Aorta (tissue), 5 donors: ENCODE results near the gene PRRC2B. TPM values are rescaled to one million over a fixed set of nuclear protein-coding genes. Genes with fewer than 3 reads are reported as not detected.
A peak's percentile ranks its signal among the peaks of the same experiment; 100 is the strongest.
"Not testable (repeated sequence)": the region's sequence is repeated elsewhere in the genome, so short reads cannot be mapped to it uniquely, and the experiment has no call there.

Experiments
- ATAC-seq: fragments of 200-7000 bp; cut with Tn5 transposase; one replicate; pipeline ENCODE4 v1.9.1; 2022; ENCODE audit warnings: moderate library complexity; ENCODE audit not compliant: low FRiP score
- DNase-seq, 2 donors: peaks; one replicate each; pipeline ENCODE4 v3.0.0-alpha.2; 2020
- H3K27ac ChIP-seq, 2 donors: one replicate each; pipeline ENCODE4 v1.5.1; 2013; ENCODE audit warnings: low read length in 2 of 2, mild to moderate bottlenecking in 2 of 2, moderate library complexity in 2 of 2, control low read depth in 1 of 2, inconsistent platforms in 1 of 2, low read depth in 1 of 2
- H3K27me3 ChIP-seq, 2 donors: one replicate each; pipeline ENCODE4 v1.6.1; 2013; ENCODE audit warnings: control low read depth in 1 of 2, low read length in 1 of 2, mild to moderate bottlenecking in 1 of 2, moderate library complexity in 1 of 2; ENCODE audit not compliant: insufficient read depth in 2 of 2, control insufficient read depth in 1 of 2
- H3K36me3 ChIP-seq, 2 donors: one replicate each; pipeline ENCODE4 v1.6.1; 2013; ENCODE audit warnings: control low read depth in 1 of 2, low read length in 1 of 2, mild to moderate bottlenecking in 1 of 2; ENCODE audit not compliant: insufficient read depth in 2 of 2, control insufficient read depth in 1 of 2
- H3K4me1 ChIP-seq, 2 donors: one replicate each; pipeline ENCODE4 v1.6.1; 2013; ENCODE audit warnings: low read length in 2 of 2, control low read depth in 1 of 2, mild to moderate bottlenecking in 1 of 2, moderate library complexity in 1 of 2; ENCODE audit not compliant: insufficient read depth in 2 of 2, control insufficient read depth in 1 of 2
- H3K4me3 ChIP-seq, 2 donors: one replicate each; pipeline ENCODE4 v1.5.1; 2013; ENCODE audit warnings: low read length in 2 of 2, control low read depth in 1 of 2, mild to moderate bottlenecking in 1 of 2
- H3K9me3 ChIP-seq: one replicate; pipeline ENCODE4 v1.6.1; 2013; ENCODE audit warnings: mild to moderate bottlenecking, low read length; ENCODE audit not compliant: control insufficient read depth
- WGBS, 2 donors: extraction: QIAGEN DNeasy Blood & Tissue Kit; methylation state at CpG; one replicate each; pipeline ENCODE4 v1.1.7; 2013; 5-methylcytosine and 5-hydroxymethylcytosine counted together
- intact Hi-C, 2 donors: fragments of 100-400 bp; cut with DNase I; formaldehyde crosslinking; loops; one replicate each; pipeline versions ENCODE4 v1.14.2 to v1.15.0; 2022
- polyA plus RNA-seq, 2 donors: library from polyadenylated mRNA; stranded (reverse); fragments of 200-250 nt; gene quantifications; one replicate each; pipeline ENCODE4 v1.2.3, GENCODE V29; 2013
- total RNA-seq, 2 donors: library from RNA; stranded (reverse); fragmentation: NEBNext Ultra II Directional; extraction: Animal tissue kit (Norgen Biotek cat#: 25700); gene quantifications; one replicate each; pipeline ENCODE4 v1.2.1, GENCODE V29; 2021
- donor health status: healthy with polysubstance abuse.
- donor health status: Bipolar disorder and iron deficiency.
- donor health status: DM: no; HTN: no; CAD: no.
- donor health status: DM: no; HTN: no; CAD: no.
- donor health status: DM: yes; HTN: yes; CAD: no.

The PRRC2B gene
- total and polyA plus RNA-seq, 4 donors: 23.9 to 263 (median 125) TPM

GRCh38 chr9:131374638-131375037 lies 19.2 kb upstream of the PRRC2B start:
- ATAC-seq, H3K9me3 ChIP-seq, H3K4me1 ChIP-seq, H3K27ac ChIP-seq, H3K36me3 ChIP-seq, H3K4me3 ChIP-seq, H3K27me3 ChIP-seq, DNase-seq: not testable (repeated sequence)
- 55 to 60% methylated on average over 5 of the region's 5 CpGs for WGBS, 2 donors
- intact Hi-C loops: loop anchor here (5.0 to 10.0 kb wide), 2 partner anchors 103 to 370 kb away; partner anchors contain the start of gene RAPGEF1 (in 1 of the 2)

GRCh38 chr9:131379056-131379455 lies 14.8 kb upstream of the PRRC2B start:
- H3K4me1 ChIP-seq: no peaks in the 10 kb centered on the region
- no peak for ATAC-seq
- no peak for DNase-seq
- H3K4me3 ChIP-seq: no peak overlapping the region
- WGBS, 2 donors: 88 to 91% methylated on average over 2 of the region's 2 CpGs
- H3K9me3 ChIP-seq: no peaks in the 10 kb centered on the region
- no peaks in the 10 kb centered on the region for H3K36me3 ChIP-seq
- H3K27ac ChIP-seq: no peak overlapping the region
- no peaks in the 10 kb centered on the region for H3K27me3 ChIP-seq
- intact Hi-C loops: loop anchor here (5.0 to 10.0 kb wide), 2 partner anchors 98 to 366 kb away; partner anchors contain the start of gene RAPGEF1 (in 1 of the 2)

- Histone ChIP-seq H3K4me1 (no peaks in the 10 kb centered on the region), H3K27ac (peak overlapping the region in 1 of 2 donors; percentile 36), H3K9me3 (no peaks in the 10 kb centered on the region), H3K27me3 (no peaks in the 10 kb centered on the region), H3K4me3 (no peak overlapping the region), H3K36me3 (no peaks in the 10 kb centered on the region)
- intact Hi-C loops: no loop called here
- 56 to 62% methylated on average over 18 to 19 of the region's 19 CpGs for WGBS, 2 donors
- ATAC-seq: peak; percentile 60
- no peak for DNase-seq
These were observed 10.8 kb upstream of the PRRC2B start for GRCh38 chr9:131382850-131383729.

- intact Hi-C loops: no loop called here
- H3K4me1 ChIP-seq: no peaks in the 10 kb centered on the region
- ATAC-seq: no peak
- no peaks in the 10 kb centered on the region for H3K36me3 ChIP-seq
- 72% methylated on average over 5 of the region's 5 CpGs for WGBS, 2 donors
- H3K9me3 ChIP-seq: no peaks in the 10 kb centered on the region
- no peak overlapping the region for H3K4me3 ChIP-seq
- no peak for DNase-seq
- no peaks in the 10 kb centered on the region for H3K27me3 ChIP-seq
- H3K27ac ChIP-seq: no peak overlapping the region
These were observed 8.6 kb upstream of the PRRC2B start for GRCh38 chr9:131385296-131385695.

- Histone ChIP-seq H3K9me3 (no peaks in the 10 kb centered on the region), H3K27ac (no peak overlapping the region), H3K27me3 (no peaks in the 10 kb centered on the region), H3K4me3 (no peak overlapping the region), H3K4me1 (no peaks in the 10 kb centered on the region), H3K36me3 (no peaks in the 10 kb centered on the region)
- WGBS, 2 donors: 78 to 85% methylated on average over 6 of the region's 6 CpGs
- intact Hi-C loops: no loop called here
- no peak for DNase-seq
- ATAC-seq: no peak
These were observed 7.6 kb upstream of the PRRC2B start for GRCh38 chr9:131386281-131386680.

GRCh38 chr9:131387394-131387793 lies 6.5 kb upstream of the PRRC2B start:
- H3K4me3 ChIP-seq: no peak overlapping the region
- no peaks in the 10 kb centered on the region for H3K9me3 ChIP-seq
- no peaks in the 10 kb centered on the region for H3K4me1 ChIP-seq
- ATAC-seq (no peak), DNase-seq (no peak)
- H3K27me3 ChIP-seq: no peaks in the 10 kb centered on the region
- 73 to 78% methylated on average over 6 of the region's 6 CpGs for WGBS, 2 donors
- intact Hi-C loops: no loop called here
- no peak overlapping the region for H3K27ac ChIP-seq
- no peaks in the 10 kb centered on the region for H3K36me3 ChIP-seq

GRCh38 chr9:131391020-131391419 lies 2.9 kb upstream of the PRRC2B start:
- WGBS, 2 donors: 72 to 74% methylated on average over 7 of the region's 7 CpGs

GRCh38 chr9:131391504-131391903 lies 2.4 kb upstream of the PRRC2B start:
- intact Hi-C loops: loop anchor here in 1 of 2 donors (5.0 kb wide), 1 partner anchor 46 kb away; no protein-coding TSS in a partner anchor
- 91 to 98% methylated on average over 4 of the region's 4 CpGs for WGBS, 2 donors
- Histone ChIP-seq H3K4me3 (no peak overlapping the region), H3K4me1 (peaks cover 0 to 2% of the 10 kb centered on the region in 2 donors), H3K27ac (no peak overlapping the region), H3K27me3 (no peaks in the 10 kb centered on the region), H3K9me3 (no peaks in the 10 kb centered on the region), H3K36me3 (no peaks in the 10 kb centered on the region)
- peak in 1 of 2 donors; percentile 5 for DNase-seq
- ATAC-seq: no peak

More at GRCh38 chr9:131391020-131391419, 2.9 kb upstream of the PRRC2B start:
- H3K27me3 ChIP-seq: no peaks in the 10 kb centered on the region
- no peaks in the 10 kb centered on the region for H3K36me3 ChIP-seq
- peaks cover 0 to 2% of the 10 kb centered on the region in 2 donors for H3K4me1 ChIP-seq
- no peak overlapping the region for H3K4me3 ChIP-seq
- H3K9me3 ChIP-seq: no peaks in the 10 kb centered on the region
- intact Hi-C loops: loop anchor here in 1 of 2 donors (5.0 kb wide), 1 partner anchor 46 kb away; no protein-coding TSS in a partner anchor
- no peak for ATAC-seq
- no peak overlapping the region for H3K27ac ChIP-seq
- DNase-seq: peak in 1 of 2 donors; percentile 7
